Astrocyte (in vitro differentiated cells and primary cell): Measurements from ENCODE around the gene THADA. TPM values are rescaled to one million over a fixed set of nuclear protein-coding genes. Genes with fewer than 3 reads are reported as not detected.
A peak's percentile ranks its signal among the peaks of the same experiment; 100 is the strongest.

ENCODE experiments used
- DNase-seq: peaks from one replicate; pipeline ENCODE4 v3.0.0-alpha.2; 2010; ENCODE audit warnings: low read depth
- FAIRE-seq: peaks from 2 replicates; lab custom pipeline; 2011; peaks lifted over from hg19 to GRCh38; lab: Jason Lieb, UNC
- H2AFZ ChIP-seq: 2 replicates; pipeline ENCODE4 v1.6.0; 2012; ENCODE audit warnings: low read depth, low read length, inconsistent platforms
- H3K27ac ChIP-seq: 2 replicates; pipeline ENCODE4 v1.5.1; 2011; ENCODE audit warnings: low read depth, low read length, inconsistent platforms
- H3K27me3 ChIP-seq: 2 replicates; pipeline ENCODE4 v1.6.0; 2011; ENCODE audit warnings: low read length, inconsistent platforms; ENCODE audit not compliant: insufficient read depth
- H3K36me3 ChIP-seq: 2 replicates; pipeline ENCODE4 v1.5.1; 2011; ENCODE audit warnings: low read length, inconsistent platforms; ENCODE audit not compliant: insufficient read depth
- H3K4me1 ChIP-seq: 2 replicates; pipeline ENCODE4 v1.5.1; 2011; ENCODE audit warnings: low read length, inconsistent platforms; ENCODE audit not compliant: insufficient read depth
- H3K4me2 ChIP-seq: 2 replicates; pipeline ENCODE4 v1.6.0; 2012; ENCODE audit warnings: low read length, inconsistent platforms
- H3K4me3 ChIP-seq: 2 replicates; pipeline ENCODE4 v1.5.1; 2011; ENCODE audit warnings: low read depth, mild to moderate bottlenecking, low read length, inconsistent platforms; ENCODE audit not compliant: insufficient read depth
- H3K79me2 ChIP-seq: 2 replicates; pipeline ENCODE4 v1.6.0; 2012; ENCODE audit warnings: mild to moderate bottlenecking, low read length, inconsistent platforms; ENCODE audit not compliant: insufficient read depth
- H3K9ac ChIP-seq: 2 replicates; pipeline ENCODE4 v1.6.0; 2012; ENCODE audit warnings: mild to moderate bottlenecking, low read length, inconsistent platforms
- H3K9me3 ChIP-seq: 2 replicates; pipeline ENCODE4 v1.5.1; 2012; ENCODE audit warnings: low read depth, mild to moderate bottlenecking, low read length, inconsistent platforms; ENCODE audit not compliant: insufficient read depth
- H4K20me1 ChIP-seq: 2 replicates; pipeline ENCODE4 v1.6.0; 2012; ENCODE audit warnings: low read length, inconsistent platforms; ENCODE audit not compliant: insufficient read depth
- H3K27ac Mint-ChIP-seq: one replicate; pipeline ENCODE4 v1.8.0; 2021; ENCODE audit warnings: mild to moderate bottlenecking, mixed read lengths; ENCODE audit not compliant: unreplicated experiment
- H3K27me3 Mint-ChIP-seq: one replicate; pipeline ENCODE4 v1.8.0; 2021; ENCODE audit warnings: low read depth, mixed read lengths; ENCODE audit not compliant: unreplicated experiment
- H3K36me3 Mint-ChIP-seq: one replicate; pipeline ENCODE4 v1.8.0; 2021; ENCODE audit warnings: low read depth, mixed read lengths; ENCODE audit not compliant: unreplicated experiment
- H3K4me1 Mint-ChIP-seq: one replicate; pipeline ENCODE4 v1.8.0; 2021; ENCODE audit warnings: low read depth, mixed read lengths; ENCODE audit not compliant: unreplicated experiment
- H3K4me3 Mint-ChIP-seq: one replicate; pipeline ENCODE4 v1.8.0; 2021; ENCODE audit warnings: mild to moderate bottlenecking, moderate library complexity, mixed read lengths; ENCODE audit not compliant: unreplicated experiment
- H3K9me3 Mint-ChIP-seq: one replicate; pipeline ENCODE4 v1.8.0; 2021; ENCODE audit warnings: mild to moderate bottlenecking, mixed read lengths; ENCODE audit not compliant: unreplicated experiment
- EZH2 ChIP-seq: IDR thresholded peaks from 2 replicates; pipeline ENCODE4 v1.6.1; 2012; ENCODE audit warnings: mild to moderate bottlenecking, low read length, inconsistent platforms; ENCODE audit not compliant: insufficient read depth
- total RNA-seq: library from RNA; stranded (reverse); gene quantifications from 2 replicates; pipeline ENCODE4 v1.2.1, GENCODE V29; 2021
- TF ChIP-seq, protein P1 (sequence below): IDR thresholded peaks from 2 replicates; pipeline ENCODE4 v1.5.1; 2011; ENCODE audit warnings: low read depth, mild to moderate bottlenecking, inconsistent platforms, low read length, moderate library complexity; ENCODE audit not compliant: insufficient read depth

Gene THADA
- total RNA-seq, 1 donor from 2014 or later = 16.2 TPM

GRCh38 chr2:43508209-43508608 is 87.6 kb downstream of the THADA start:
- TF ChIP-seq EZH2 = no peak
- TF ChIP-seq, protein P1, sequence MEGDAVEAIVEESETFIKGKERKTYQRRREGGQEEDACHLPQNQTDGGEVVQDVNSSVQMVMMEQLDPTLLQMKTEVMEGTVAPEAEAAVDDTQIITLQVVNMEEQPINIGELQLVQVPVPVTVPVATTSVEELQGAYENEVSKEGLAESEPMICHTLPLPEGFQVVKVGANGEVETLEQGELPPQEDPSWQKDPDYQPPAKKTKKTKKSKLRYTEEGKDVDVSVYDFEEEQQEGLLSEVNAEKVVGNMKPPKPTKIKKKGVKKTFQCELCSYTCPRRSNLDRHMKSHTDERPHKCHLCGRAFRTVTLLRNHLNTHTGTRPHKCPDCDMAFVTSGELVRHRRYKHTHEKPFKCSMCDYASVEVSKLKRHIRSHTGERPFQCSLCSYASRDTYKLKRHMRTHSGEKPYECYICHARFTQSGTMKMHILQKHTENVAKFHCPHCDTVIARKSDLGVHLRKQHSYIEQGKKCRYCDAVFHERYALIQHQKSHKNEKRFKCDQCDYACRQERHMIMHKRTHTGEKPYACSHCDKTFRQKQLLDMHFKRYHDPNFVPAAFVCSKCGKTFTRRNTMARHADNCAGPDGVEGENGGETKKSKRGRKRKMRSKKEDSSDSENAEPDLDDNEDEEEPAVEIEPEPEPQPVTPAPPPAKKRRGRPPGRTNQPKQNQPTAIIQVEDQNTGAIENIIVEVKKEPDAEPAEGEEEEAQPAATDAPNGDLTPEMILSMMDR = no peak
- no peak overlapping the region for H2AFZ ChIP-seq
- FAIRE-seq (no peak), DNase-seq (no peak)
- H4K20me1 ChIP-seq = no peaks in the 10 kb centered on the region
- H3K27ac ChIP-seq = no peak overlapping the region
- Mint-ChIP-seq H3K36me3 (no peaks in the 10 kb centered on the region), H3K9me3 (no peaks in the 10 kb centered on the region), H3K4me3 (no peak overlapping the region), H3K27ac (no peak overlapping the region), H3K27me3 (no peaks in the 10 kb centered on the region), H3K4me1 (peaks cover 3% of the 10 kb centered on the region)
- H3K27me3 ChIP-seq = no peaks in the 10 kb centered on the region
- H3K4me2 ChIP-seq = no peak overlapping the region
- no peaks in the 10 kb centered on the region for H3K4me1 ChIP-seq
- no peaks in the 10 kb centered on the region for H3K79me2 ChIP-seq
- no peak overlapping the region for H3K9ac ChIP-seq
- no peak overlapping the region for H3K4me3 ChIP-seq
- peaks cover 3% of the 10 kb centered on the region for H3K36me3 ChIP-seq
- H3K9me3 ChIP-seq = no peaks in the 10 kb centered on the region

DNA sequence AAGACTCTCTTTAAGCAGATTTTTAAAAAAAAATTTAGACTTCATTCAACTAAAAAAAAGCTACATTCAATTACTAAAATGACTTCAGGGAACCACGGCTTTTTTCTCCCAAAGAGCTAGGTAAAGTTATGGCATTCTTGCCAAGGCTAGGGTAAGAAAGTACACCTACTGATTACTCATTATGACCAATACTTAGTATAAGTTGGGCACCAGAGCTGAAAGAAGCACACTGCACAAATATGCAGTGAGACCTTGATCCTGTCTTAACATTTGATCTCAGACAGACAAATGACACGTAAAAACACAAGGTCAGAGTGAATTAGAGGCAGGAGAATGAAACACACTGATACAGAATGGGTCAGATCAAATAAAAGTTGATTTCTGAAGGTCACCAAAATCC is 88.7 kb downstream of the THADA start:
- TF ChIP-seq, protein P1 = no peak
- no peak for TF ChIP-seq EZH2
- Mint-ChIP-seq H3K9me3 (no peaks in the 10 kb centered on the region), H3K27ac (no peak overlapping the region), H3K4me3 (no peak overlapping the region), H3K36me3 (no peaks in the 10 kb centered on the region), H3K27me3 (no peaks in the 10 kb centered on the region), H3K4me1 (no peaks in the 10 kb centered on the region)
- Histone ChIP-seq H3K4me3 (no peak overlapping the region), H3K36me3 (peaks cover 3% of the 10 kb centered on the region), H3K27ac (no peak overlapping the region), H3K27me3 (no peaks in the 10 kb centered on the region), H3K4me2 (no peak overlapping the region), H2AFZ (no peak overlapping the region), H3K9ac (no peak overlapping the region), H4K20me1 (no peaks in the 10 kb centered on the region), H3K9me3 (no peaks in the 10 kb centered on the region), H3K79me2 (no peaks in the 10 kb centered on the region), H3K4me1 (no peaks in the 10 kb centered on the region)
- FAIRE-seq (no peak), DNase-seq (no peak)

- H3K9ac ChIP-seq = no peak overlapping the region
- H3K36me3 ChIP-seq = no peaks in the 10 kb centered on the region
- no peak overlapping the region for H3K27ac Mint-ChIP-seq
- peaks cover 8% of the 10 kb centered on the region for H3K4me1 Mint-ChIP-seq
- H3K4me2 ChIP-seq = no peak overlapping the region
- no peaks in the 10 kb centered on the region for H3K79me2 ChIP-seq
- H3K4me3 Mint-ChIP-seq = no peak overlapping the region
- no peak overlapping the region for H3K4me3 ChIP-seq
- peak; percentile 76 for DNase-seq
- no peak for FAIRE-seq
- TF ChIP-seq EZH2 = no peak
- TF ChIP-seq, protein P1 = no peak
- no peaks in the 10 kb centered on the region for H3K27me3 ChIP-seq
- H3K4me1 ChIP-seq = no peaks in the 10 kb centered on the region
- no peaks in the 10 kb centered on the region for H3K9me3 Mint-ChIP-seq
- H3K27me3 Mint-ChIP-seq = no peaks in the 10 kb centered on the region
- no peaks in the 10 kb centered on the region for H4K20me1 ChIP-seq
- H3K36me3 Mint-ChIP-seq = no peaks in the 10 kb centered on the region
- H2AFZ ChIP-seq = no peak overlapping the region
- no peaks in the 10 kb centered on the region for H3K9me3 ChIP-seq
- H3K27ac ChIP-seq = no peak overlapping the region
Measured at GRCh38 chr2:43495727-43496126, 100.1 kb downstream of the THADA start.
